Measurements from ENCODE around the gene VHLL. TPM values are rescaled to one million over a fixed set of nuclear protein-coding genes. Genes with fewer than 3 reads are reported as not detected.
A peak's percentile ranks its signal among the peaks of the same experiment; 100 is the strongest.

The VHLL gene
- total RNA-seq, 2 experiments from 2014 or later = not detected

- Mint-ChIP-seq H3K27ac (no peak overlapping the region), H3K27me3 (ENCODE audit: low read depth) (no peaks in the 10 kb centered on the region), H3K4me1 (ENCODE audit: low read depth) (peaks cover 17% of the 10 kb centered on the region), H3K36me3 (ENCODE audit: low read depth) (peaks cover 7% of the 10 kb centered on the region), H3K4me3 (no peak overlapping the region), H3K9me3 (no peaks in the 10 kb centered on the region)
- CTCF ChIA-PET = interaction anchor here (1.6 kb wide), 1 partner anchor 159 kb away, joined by 4 read pairs; no protein-coding TSS in a partner anchor
- DNase-seq = no peak
- intact Hi-C loops (cut with micrococcal nuclease) = no loop called here
These were observed 13.0 kb downstream of the VHLL start for GRCh38 chr1:156286061-156286460.

GRCh38 chr1:156285437-156285836, 13.7 kb downstream of the VHLL start:
- peaks cover 23% of the 10 kb centered on the region for H3K4me1 Mint-ChIP-seq (ENCODE audit: low read depth)

GRCh38 chr1:156284757-156285156, 14.3 kb downstream of the VHLL start:
- DNase-seq = no peak
- peaks cover 27% of the 10 kb centered on the region for H3K4me1 Mint-ChIP-seq (ENCODE audit: low read depth)
- H3K27ac Mint-ChIP-seq = no peak overlapping the region
- intact Hi-C loops (cut with micrococcal nuclease) = loop anchor here (5.0 kb wide), 1 partner anchor 57 kb away; no protein-coding TSS in a partner anchor
- H3K36me3 Mint-ChIP-seq (ENCODE audit: low read depth) = peaks cover 6% of the 10 kb centered on the region
- no peaks in the 10 kb centered on the region for H3K9me3 Mint-ChIP-seq
- H3K27me3 Mint-ChIP-seq (ENCODE audit: low read depth) = no peaks in the 10 kb centered on the region
- CTCF ChIA-PET = interaction anchor here (1.0 kb wide), 2 partner anchors 22 to 193 kb away, joined by 3 read pairs; no protein-coding TSS in a partner anchor
- H3K4me3 Mint-ChIP-seq = no peak overlapping the region

More at GRCh38 chr1:156285437-156285836, 13.7 kb downstream of the VHLL start:
- CTCF ChIA-PET = interaction anchor here (1.0 to 1.6 kb wide), 2 partner anchors 21 to 160 kb away, joined by 3 to 4 read pairs; no protein-coding TSS in a partner anchor
- no peak for DNase-seq
- no peaks in the 10 kb centered on the region for H3K27me3 Mint-ChIP-seq (ENCODE audit: low read depth)
- H3K4me3 Mint-ChIP-seq = no peak overlapping the region
- H3K27ac Mint-ChIP-seq = no peak overlapping the region
- no peaks in the 10 kb centered on the region for H3K9me3 Mint-ChIP-seq
- H3K36me3 Mint-ChIP-seq (ENCODE audit: low read depth) = peaks cover 7% of the 10 kb centered on the region
- intact Hi-C loops (cut with micrococcal nuclease) = no loop called here

GRCh38 chr1:156284112-156284511, 15.0 kb downstream of the VHLL start, which contains the start of gene TMEM79:
Gene TMEM79 (plus strand): TSS chr1:156284325. CDS start chr1:156285227, 902 bp downstream.
- CTCF ChIA-PET = interaction anchor here (1.0 to 2.0 kb wide), 7 partner anchors 12 to 197 kb away, joined by 3 to 5 read pairs (median 3); no protein-coding TSS in a partner anchor
- Mint-ChIP-seq H3K27me3 (ENCODE audit: low read depth) (no peaks in the 10 kb centered on the region), H3K9me3 (no peaks in the 10 kb centered on the region), H3K4me3 (peak within 1 kb of the TSS; percentile 99), H3K27ac (peak within 1 kb of the TSS; percentile 92), H3K4me1 (ENCODE audit: low read depth) (peaks cover 27% of the 10 kb centered on the region), H3K36me3 (ENCODE audit: low read depth) (peaks cover 4% of the 10 kb centered on the region)
- intact Hi-C loops (cut with micrococcal nuclease) = loop anchor here (5.0 kb wide), 1 partner anchor 57 kb away; no protein-coding TSS in a partner anchor
- DNase-seq = no peak

- intact Hi-C loops (cut with micrococcal nuclease) = loop anchor here (2.0 to 5.0 kb wide), 3 partner anchors 56 to 217 kb away; partner anchors contain the start of gene MEF2D
- CTCF ChIA-PET = interaction anchor here (0.6 to 2.0 kb wide), 13 partner anchors 12 to 227 kb away, joined by 3 to 5 read pairs (median 3); partner anchors contain the start of gene CCT3
- DNase-seq = no peak
- peaks cover 4% of the 10 kb centered on the region for H3K36me3 Mint-ChIP-seq (ENCODE audit: low read depth)
- H3K27me3 Mint-ChIP-seq (ENCODE audit: low read depth) = no peaks in the 10 kb centered on the region
- H3K4me3 Mint-ChIP-seq = peak overlapping the region; percentile 99
- H3K9me3 Mint-ChIP-seq = no peaks in the 10 kb centered on the region
- peaks cover 27% of the 10 kb centered on the region for H3K4me1 Mint-ChIP-seq (ENCODE audit: low read depth)
- H3K27ac Mint-ChIP-seq = peak overlapping the region; percentile 48
These were observed 15.6 kb downstream of the VHLL start for GRCh38 chr1:156283521-156283920.

DNA sequence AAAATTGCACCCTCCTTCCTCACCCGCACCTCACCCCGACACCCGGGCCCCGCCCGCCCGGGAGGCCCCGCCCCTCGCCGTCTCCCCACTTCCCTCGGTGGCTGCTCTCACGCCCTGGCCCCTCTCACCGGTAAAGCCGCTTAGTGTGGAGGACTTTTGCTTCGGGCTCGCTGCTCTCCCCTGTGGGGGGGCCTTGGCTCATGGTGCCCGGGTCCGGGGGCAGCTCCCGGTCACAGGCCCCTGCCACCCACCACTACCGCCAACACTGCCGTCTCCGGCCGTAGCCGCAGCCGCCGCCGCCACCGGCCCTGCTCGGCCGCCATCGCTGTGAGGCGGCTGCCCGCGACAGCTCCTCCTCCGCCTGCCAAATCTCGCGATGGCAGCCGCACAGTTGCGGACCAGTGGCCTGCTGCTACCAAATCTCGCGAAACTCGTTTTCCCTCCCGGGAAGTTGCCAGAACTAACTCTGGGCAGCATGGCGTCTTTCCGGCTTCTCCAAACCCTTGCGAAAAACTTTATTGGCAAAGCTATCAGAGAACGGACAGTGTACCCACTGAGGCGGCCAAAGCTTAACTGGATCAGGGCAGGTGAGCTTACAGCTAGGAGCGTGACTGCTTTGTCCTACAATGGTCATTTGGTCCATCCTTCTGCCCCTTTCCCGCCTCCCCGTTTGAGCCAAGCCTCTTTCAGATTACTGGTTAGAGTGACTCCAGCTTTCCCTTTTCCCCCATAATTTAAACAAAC, 16.5 kb downstream of the VHLL start, which contains the start of gene SMG5:
SMG5 (minus strand) TSS at position 347 of the 744 bp plus-strand sequence; CDS start at position 202, 145 bp downstream.
- no peaks in the 10 kb centered on the region for H3K27me3 Mint-ChIP-seq (ENCODE audit: low read depth)
- H3K4me1 Mint-ChIP-seq (ENCODE audit: low read depth) = peaks cover 27% of the 10 kb centered on the region
- H3K36me3 Mint-ChIP-seq (ENCODE audit: low read depth) = peaks cover 13% of the 10 kb centered on the region
- CTCF ChIA-PET = interaction anchor here (0.6 to 2.0 kb wide), 11 partner anchors 22 to 198 kb away, joined by 3 to 5 read pairs (median 3); partner anchors contain the start of gene CCT3
- DNase-seq = peak; percentile 99
- H3K27ac Mint-ChIP-seq = peak within 1 kb of the TSS; percentile 92
- no peaks in the 10 kb centered on the region for H3K9me3 Mint-ChIP-seq
- H3K4me3 Mint-ChIP-seq = peak within 1 kb of the TSS; percentile 99
- intact Hi-C loops (cut with micrococcal nuclease) = loop anchor here (1.0 to 5.0 kb wide), 8 partner anchors 13 to 348 kb away; partner anchors contain the start of genes CCT3, GLMP, KHDC4 and LAMTOR2

- peak; percentile 45 for DNase-seq
- H3K27me3 Mint-ChIP-seq (ENCODE audit: low read depth) = no peaks in the 10 kb centered on the region
- H3K9me3 Mint-ChIP-seq = no peaks in the 10 kb centered on the region
- CTCF ChIA-PET = interaction anchor here (0.7 to 2.2 kb wide), 8 partner anchors 22 to 164 kb away, joined by 3 to 8 read pairs (median 4); no protein-coding TSS in a partner anchor
- peaks cover 18% of the 10 kb centered on the region for H3K36me3 Mint-ChIP-seq (ENCODE audit: low read depth)
- peak overlapping the region; percentile 99 for H3K4me3 Mint-ChIP-seq
- peak overlapping the region; percentile 92 for H3K27ac Mint-ChIP-seq
- H3K4me1 Mint-ChIP-seq (ENCODE audit: low read depth) = peaks cover 27% of the 10 kb centered on the region
- intact Hi-C loops (cut with micrococcal nuclease) = loop anchor here (1.0 to 5.0 kb wide), 8 partner anchors 13 to 348 kb away; partner anchors contain the start of genes CCT3, GLMP, KHDC4 and LAMTOR2
These were observed 17.2 kb downstream of the VHLL start for GRCh38 chr1:156281693-156282478.

GRCh38 chr1:156281281-156281680, 17.8 kb downstream of the VHLL start:
- intact Hi-C loops (cut with micrococcal nuclease) = loop anchor here (5.0 kb wide), 1 partner anchor 54 kb away; no protein-coding TSS in a partner anchor
- Mint-ChIP-seq H3K9me3 (no peaks in the 10 kb centered on the region), H3K36me3 (ENCODE audit: low read depth) (peaks cover 18% of the 10 kb centered on the region), H3K4me1 (ENCODE audit: low read depth) (peaks cover 26% of the 10 kb centered on the region), H3K4me3 (peak overlapping the region; percentile 99), H3K27ac (peak overlapping the region; percentile 92), H3K27me3 (ENCODE audit: low read depth) (no peaks in the 10 kb centered on the region)
- CTCF ChIA-PET = interaction anchor here (0.7 to 2.2 kb wide), 7 partner anchors 21 to 154 kb away, joined by 3 to 8 read pairs (median 5); no protein-coding TSS in a partner anchor
- DNase-seq = peak; percentile 72

GRCh38 chr1:156279837-156280236, 19.3 kb downstream of the VHLL start:
- no peak overlapping the region for H3K4me3 Mint-ChIP-seq
- H3K27ac Mint-ChIP-seq = no peak overlapping the region
- H3K4me1 Mint-ChIP-seq (ENCODE audit: low read depth) = peaks cover 25% of the 10 kb centered on the region
- intact Hi-C loops (cut with micrococcal nuclease) = loop anchor here (5.0 kb wide), 1 partner anchor 53 kb away; no protein-coding TSS in a partner anchor
- DNase-seq = no peak
- H3K36me3 Mint-ChIP-seq (ENCODE audit: low read depth) = peaks cover 25% of the 10 kb centered on the region
- CTCF ChIA-PET = interaction anchor here (1.0 to 2.2 kb wide), 7 partner anchors 9 to 165 kb away, joined by 3 to 8 read pairs (median 7); no protein-coding TSS in a partner anchor
- H3K9me3 Mint-ChIP-seq = no peaks in the 10 kb centered on the region
- no peaks in the 10 kb centered on the region for H3K27me3 Mint-ChIP-seq (ENCODE audit: low read depth)

DNA sequence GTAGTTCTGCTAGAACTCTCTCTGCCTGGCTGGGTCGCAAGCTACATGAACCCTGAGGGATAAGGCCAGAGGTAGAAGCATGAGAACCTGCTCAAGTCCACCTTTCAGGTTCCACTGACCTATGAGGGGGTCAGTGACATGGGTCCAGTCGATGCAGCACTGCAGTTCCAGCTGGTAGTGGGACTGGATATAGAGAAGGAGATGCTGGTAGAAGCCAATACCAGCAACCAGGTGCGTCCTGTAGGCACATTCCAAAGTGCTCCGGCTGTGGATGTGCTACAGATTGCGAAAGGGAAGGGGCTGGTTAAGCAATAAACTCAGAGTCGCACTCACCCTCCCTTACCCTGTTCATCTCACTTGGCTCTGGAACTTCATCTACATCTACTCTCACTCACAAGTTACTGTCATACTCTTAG, 22.1 kb downstream of the VHLL start:
- Mint-ChIP-seq H3K9me3 (no peaks in the 10 kb centered on the region), H3K27ac (peak overlapping the region; percentile 34), H3K4me1 (ENCODE audit: low read depth) (peaks cover 17% of the 10 kb centered on the region), H3K4me3 (no peak overlapping the region), H3K36me3 (ENCODE audit: low read depth) (peaks cover 47% of the 10 kb centered on the region), H3K27me3 (ENCODE audit: low read depth) (no peaks in the 10 kb centered on the region)
- CTCF ChIA-PET = no interaction called here
- intact Hi-C loops (cut with micrococcal nuclease) = no loop called here
- DNase-seq = no peak

DNA sequence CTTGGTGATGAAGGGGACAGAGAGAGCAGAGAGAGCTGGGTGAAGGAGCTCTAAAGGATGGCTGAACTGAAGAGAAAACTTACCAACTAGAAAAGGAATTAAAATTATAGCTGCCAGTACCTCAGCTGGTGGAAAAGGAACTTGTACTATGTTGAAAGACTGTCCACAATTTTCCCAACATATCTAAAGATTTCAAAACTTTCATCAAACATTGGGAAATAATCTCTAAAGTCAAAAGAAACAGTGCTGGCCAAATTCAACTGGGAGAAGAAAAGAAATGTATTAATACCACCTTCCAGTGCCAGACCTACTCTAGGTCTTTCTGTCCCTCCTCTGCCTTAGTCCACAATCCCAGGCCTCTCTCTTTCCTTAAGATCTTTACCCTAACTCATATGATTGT, 22.6 kb downstream of the VHLL start:
- no peak overlapping the region for H3K4me3 Mint-ChIP-seq
- no peaks in the 10 kb centered on the region for H3K27me3 Mint-ChIP-seq (ENCODE audit: low read depth)
- intact Hi-C loops (cut with micrococcal nuclease) = no loop called here
- CTCF ChIA-PET = no interaction called here
- H3K9me3 Mint-ChIP-seq = no peaks in the 10 kb centered on the region
- peak overlapping the region; percentile 34 for H3K27ac Mint-ChIP-seq
- no peak for DNase-seq
- H3K4me1 Mint-ChIP-seq (ENCODE audit: low read depth) = peaks cover 15% of the 10 kb centered on the region
- H3K36me3 Mint-ChIP-seq (ENCODE audit: low read depth) = peaks cover 49% of the 10 kb centered on the region
